ENCODE data around the gene SORBS1. TPM values are rescaled to one million over a fixed set of nuclear protein-coding genes. Genes with fewer than 3 reads are reported as not detected.

The SORBS1 gene
- total and polyA plus RNA-seq, 2 of the 13 experiments (the other 11 are each of a cell fraction or from before 2014, with no cell fraction given): 16.8 to 39.8 TPM

- TF ChIP-seq AGO1 (IDR thresholded peaks at IDR 0.05; ENCODE audit: low read depth, low read length, poor library complexity, severe bottlenecking) (no peak), SNAPC4 (CRISPR knock-in tag; IDR thresholded peaks at IDR 0.05) (no peak), PCBP1 (IDR thresholded peaks at IDR 0.05; ENCODE audit: borderline replicate concordance, low read depth, low read length) (no peak), TBX2 (CRISPR knock-in tag; IDR thresholded peaks at IDR 0.05; ENCODE audit: borderline replicate concordance) (peak; percentile 48; the same call in 1 of the 2 replicates), ARNTL (CRISPR knock-in tag; IDR thresholded peaks at IDR 0.05) (no peak), GPBP1L1 (CRISPR knock-in tag; IDR thresholded peaks at IDR 0.05) (no peak), HOXA3 (CRISPR knock-in tag; IDR thresholded peaks at IDR 0.05) (peak; percentile 35), RARA (CRISPR knock-in tag; IDR thresholded peaks at IDR 0.05) (no peak), BCLAF1 (IDR thresholded peaks at IDR 0.05) (no peak), CCDC6 (CRISPR knock-in tag; IDR thresholded peaks at IDR 0.05) (peak; percentile 60; the same call in 1 of the 2 replicates), ZNF629 (CRISPR knock-in tag; conservative IDR thresholded peaks at IDR 0.05) (no peak), HOXA7 (CRISPR knock-in tag; IDR thresholded peaks at IDR 0.05) (no peak), MTF1 (CRISPR knock-in tag; IDR thresholded peaks at IDR 0.05) (no peak), ATF7-NPFF (CRISPR knock-in tag; IDR thresholded peaks at IDR 0.05; ENCODE audit: low read depth) (peak; percentile 76; the same call in 1 of the 2 replicates), PAXIP1 (CRISPR knock-in tag; conservative IDR thresholded peaks at IDR 0.05) (no peak), NCOA2 (CRISPR knock-in tag; IDR thresholded peaks at IDR 0.05) (no peak)
Observed at GRCh38 chr10:95290461-95291364, 270.5 kb downstream of the SORBS1 start, which contains the start of gene PDLIM1 (continued).
